Stimulated activated CD4-positive, alpha-beta T cell treated with anti-CD3 and anti-CD28 coated beads, Interleukin-15, amount 100 ng/mL, for 48 hours (primary cell): Measurements from ENCODE around the gene RALGPS1.

Experiments used
- DNase-seq, 2 donors: peaks; one replicate each; pipeline ENCODE4 v3.0.0-alpha.2; 2020; ENCODE audit warnings: low read depth in 2 of 2

The RALGPS1 gene

DNA sequence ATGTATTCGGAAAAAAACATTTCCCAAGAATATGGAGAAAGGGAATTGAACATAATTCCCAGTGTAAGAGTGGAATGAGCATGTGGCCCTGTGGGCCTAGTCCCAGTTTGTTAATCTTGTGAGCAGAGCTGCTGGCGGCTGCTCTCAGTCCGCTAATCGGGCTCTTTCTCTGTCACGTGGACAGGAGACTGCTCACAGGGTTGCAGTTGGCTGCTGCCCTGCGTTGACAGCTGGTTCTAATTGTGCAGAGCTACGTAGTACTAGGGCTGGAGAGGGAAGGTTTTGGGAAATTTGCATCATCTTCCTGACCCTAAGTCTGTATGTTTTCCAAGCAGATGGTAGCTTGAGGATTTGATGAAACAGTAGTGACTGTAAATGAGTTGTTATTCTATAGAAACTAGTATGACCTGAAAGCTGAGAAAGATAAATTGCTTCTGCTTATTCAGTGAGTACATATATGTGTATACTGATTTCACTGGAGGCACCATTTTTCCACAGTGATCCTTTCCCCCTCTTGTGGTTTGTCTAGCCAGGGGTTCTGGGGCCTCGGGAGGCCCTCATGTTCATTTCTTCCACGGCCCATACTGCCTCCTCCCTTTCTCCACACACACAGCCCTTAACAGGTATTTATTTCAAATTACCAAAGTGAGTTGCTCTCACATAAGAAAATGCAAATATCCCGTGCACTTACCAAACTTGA lies 107.2 kb downstream of the RALGPS1 start:
- no peak for DNase-seq

DNA sequence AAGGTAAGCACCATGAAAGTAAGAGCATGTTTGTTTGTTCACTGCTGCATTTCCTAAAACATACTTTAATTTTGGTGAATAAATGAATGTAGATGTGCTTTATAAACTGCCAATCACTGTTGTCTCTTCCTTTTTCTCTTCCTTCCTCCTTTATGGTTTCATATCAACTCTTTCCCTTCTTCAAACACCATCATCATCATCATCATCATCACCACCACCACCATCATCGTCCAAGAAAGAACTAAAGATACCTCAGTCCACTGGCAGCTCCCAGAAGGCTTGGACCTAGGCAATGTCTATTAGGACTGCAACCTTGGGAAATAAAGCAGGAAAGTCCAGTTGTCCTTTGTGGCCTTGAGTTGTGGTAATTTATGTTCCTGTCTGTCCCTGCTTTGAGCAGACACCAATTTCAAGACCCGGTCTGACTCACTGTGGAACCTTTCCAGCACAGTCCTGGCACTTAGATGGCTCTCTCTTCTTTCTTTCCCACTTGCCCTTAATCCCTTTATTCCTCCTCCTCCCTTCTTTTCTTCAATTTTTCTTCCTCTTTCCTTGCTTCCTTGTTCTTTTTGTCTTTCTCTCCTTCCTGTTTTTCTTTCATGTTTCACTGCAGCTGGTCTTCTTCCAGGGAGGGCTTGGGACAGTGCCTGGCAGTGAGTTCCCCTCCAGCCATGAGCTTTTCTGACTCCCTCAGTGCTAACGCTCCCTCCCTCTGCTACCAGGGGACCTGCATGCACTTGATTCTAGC lies 108.5 kb downstream of the RALGPS1 start:
- DNase-seq, result no peak

DNA sequence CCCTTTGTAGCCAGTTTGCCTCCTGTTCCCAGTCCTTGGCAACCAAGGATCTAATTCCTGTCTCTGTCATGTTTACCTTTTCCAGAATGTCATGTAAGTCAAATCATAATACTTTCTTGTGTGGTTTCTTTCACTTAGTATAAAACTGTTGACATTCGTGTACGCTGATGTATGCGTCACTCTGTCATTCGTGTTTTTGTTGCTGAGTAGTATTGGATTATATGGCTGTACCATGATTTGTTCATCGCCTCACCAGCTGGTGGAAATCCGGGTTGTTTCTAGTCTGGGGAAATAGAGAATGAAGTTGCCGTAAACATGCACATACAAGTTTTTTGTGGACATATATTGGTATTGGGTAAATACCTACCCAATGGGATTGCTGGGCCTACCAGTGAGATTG lies 110.5 kb downstream of the RALGPS1 start:
- no peak for DNase-seq

DNA sequence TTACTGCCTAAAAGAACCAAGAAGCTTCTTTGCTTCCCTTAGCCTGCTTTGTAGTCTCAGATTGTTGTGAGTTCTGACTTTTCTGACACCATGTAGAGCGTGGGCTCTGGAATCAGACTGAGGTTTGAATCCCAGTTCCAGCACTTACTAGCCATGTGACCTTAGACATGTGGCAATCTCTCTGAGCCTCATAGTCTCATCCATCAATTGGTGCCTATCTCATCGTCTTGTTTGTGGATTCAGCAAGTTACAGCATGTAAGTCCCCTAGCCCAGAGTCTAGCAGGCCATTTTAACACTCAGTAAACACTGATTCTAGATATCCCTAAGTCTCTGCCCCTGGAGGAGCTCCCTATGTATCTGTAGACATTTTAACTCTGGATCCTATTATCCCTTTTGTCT lies 113.1 kb downstream of the RALGPS1 start:
- DNase-seq, result no peak

DNA sequence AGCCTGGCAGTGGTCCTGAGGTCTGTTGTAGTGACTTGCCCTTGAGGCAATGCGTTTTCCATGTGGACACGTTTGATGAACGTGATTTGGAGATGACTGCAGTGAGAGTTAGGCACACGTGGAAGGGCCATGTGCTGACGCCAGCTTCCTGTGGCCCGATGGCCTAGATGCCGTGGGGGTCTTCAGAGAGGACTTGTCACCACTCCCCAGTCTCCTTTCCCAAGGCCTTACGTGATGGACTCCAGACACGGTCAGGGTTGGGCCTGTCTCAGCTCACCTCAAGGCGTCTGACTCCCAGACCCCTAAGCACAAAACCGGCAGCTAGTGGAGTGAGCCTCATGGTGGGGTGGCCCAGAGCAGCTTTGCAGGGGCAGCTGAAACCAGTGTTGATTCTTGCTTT lies 115.0 kb downstream of the RALGPS1 start:
- DNase-seq, result no peak

DNA sequence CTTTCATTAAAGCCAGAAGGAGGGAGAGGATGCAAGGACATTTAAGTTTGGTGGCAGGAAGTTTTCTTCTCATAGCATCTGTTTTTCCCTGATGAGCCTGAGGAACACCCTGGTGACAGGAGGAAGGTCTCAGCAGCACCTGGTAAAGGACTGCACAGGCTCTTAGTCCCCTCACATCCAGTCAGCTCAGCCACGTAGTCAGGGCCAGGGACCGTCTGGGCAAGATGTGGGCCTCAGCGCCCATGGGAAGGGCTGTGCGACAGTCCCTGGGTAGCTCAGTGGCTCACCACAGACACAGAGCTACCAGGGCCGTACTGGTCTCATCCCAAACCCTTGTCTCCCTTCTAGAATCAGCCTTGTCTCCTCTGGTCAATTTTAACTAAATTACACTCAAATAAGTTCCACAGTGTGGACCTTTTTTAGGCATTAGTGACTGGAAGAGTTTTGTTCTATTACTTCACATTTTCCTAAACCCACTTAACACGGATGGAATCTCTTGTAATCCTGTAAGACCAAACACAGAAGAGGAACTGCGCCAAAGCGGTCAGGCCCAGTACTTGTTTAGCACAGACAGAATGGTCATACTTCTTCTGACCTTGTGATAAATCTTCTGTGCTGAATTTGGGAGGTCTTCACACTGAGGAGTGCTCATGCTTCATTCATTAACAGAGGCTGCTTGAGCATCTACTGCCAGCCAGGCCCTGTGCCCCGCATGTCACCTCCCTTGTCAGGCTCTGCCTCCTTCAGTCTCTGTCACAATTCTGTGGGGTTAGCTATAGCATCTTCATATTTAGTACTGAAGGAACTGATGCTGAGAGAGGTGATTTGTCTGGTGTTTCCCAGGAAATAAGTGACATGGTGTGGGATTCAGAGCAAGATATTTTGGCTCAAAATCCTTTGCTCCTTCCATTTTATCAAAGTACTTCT lies 116.5 kb downstream of the RALGPS1 start:
- DNase-seq, result no peak

DNA sequence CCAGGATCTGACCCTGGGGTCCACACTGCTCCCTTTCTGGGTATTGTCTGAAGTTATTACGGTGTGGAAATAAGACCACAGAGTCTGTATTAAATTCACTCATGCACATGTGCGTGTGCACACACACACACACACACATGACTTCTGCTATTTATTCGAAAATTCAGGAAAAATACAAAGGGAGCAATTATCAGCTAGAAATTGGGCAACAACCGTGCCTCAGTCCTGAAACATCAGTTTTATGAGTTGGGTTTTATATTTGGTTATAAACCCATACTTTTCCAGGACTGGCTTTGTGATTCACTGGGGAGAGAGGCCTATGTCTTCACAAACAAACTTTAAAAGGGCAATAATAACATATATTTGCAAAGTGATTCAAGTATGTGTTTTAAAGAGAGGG lies 117.7 kb downstream of the RALGPS1 start:
- no peak for DNase-seq

DNA sequence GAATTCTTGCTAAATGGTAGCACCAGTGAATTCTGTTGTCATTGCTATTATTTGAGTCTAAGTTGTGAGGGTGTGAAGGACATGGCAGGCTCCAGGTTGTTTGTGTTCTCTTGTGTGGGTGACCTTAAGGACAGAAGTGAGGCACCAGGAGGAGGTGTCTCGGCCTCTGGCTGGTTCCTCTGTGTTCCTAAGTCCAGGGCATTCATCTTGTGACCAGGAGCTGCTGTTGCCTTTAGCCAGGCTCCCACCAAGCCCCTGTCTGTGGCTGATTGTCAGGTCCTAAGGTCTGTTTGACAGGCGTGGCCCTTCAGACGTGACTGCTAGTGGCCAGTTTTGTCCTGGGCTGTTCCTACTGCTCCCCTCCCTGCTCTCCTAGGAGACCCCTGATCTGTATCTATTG lies 118.5 kb downstream of the RALGPS1 start:
- DNase-seq, result no peak

DNA sequence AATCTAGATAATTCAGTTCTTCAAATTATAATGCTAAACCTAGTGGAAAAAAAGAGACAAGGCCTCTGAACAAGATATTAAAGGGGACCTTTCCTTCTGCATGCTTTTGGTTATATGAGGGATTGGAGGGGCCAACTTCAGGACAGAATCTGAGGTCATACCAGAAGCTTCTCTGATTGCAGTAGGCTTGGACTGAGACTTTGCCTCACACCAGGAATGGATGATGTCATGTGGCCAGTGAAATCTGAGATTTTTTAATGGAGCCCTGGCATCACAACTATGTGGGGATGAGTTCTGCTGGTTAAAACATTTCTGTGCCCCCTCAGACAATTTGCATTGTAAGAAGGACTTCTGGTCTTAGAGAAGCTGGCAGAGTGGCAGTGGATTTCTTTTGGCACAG lies 119.2 kb downstream of the RALGPS1 start:
- DNase-seq, result no peak

DNA sequence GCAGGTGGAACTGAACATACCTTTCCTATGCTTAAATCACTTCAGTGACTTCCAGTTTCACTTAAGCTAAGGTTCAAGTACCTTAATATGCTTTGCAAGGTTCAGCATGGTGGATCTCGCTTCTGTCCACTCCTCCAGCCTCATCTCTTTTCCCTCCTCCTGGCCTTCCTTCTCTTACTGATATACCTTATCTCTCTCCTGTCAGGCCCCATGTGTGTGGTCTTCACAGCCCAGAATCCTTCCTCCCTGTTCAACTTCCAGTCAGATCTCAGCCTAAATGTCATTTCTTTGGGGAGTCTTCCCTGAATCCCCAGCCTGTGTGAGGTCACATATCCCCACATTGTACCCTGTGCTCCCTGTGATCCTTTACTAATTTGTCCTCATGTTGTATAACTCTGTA lies 120.1 kb downstream of the RALGPS1 start:
- no peak for DNase-seq

DNA sequence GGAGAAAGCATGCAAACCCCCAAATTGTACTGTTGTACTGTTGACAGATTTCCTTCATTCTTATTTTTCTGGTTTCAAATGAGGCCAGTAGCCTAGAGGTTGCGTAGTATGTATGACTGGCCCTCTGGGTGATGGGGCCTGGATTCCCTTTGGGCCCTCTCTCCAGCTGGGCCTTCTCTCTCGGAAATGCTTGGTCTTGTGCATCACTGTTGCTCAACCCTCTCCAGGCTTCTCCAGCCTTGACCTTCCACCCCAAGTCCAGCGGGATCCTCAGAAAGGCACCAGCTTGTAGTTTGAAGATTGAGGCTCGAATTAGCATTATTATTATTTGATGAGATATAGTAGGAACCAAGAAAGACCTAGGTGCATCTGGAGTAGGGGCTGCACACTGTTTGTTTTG lies 120.8 kb downstream of the RALGPS1 start:
- DNase-seq, result no peak

DNA sequence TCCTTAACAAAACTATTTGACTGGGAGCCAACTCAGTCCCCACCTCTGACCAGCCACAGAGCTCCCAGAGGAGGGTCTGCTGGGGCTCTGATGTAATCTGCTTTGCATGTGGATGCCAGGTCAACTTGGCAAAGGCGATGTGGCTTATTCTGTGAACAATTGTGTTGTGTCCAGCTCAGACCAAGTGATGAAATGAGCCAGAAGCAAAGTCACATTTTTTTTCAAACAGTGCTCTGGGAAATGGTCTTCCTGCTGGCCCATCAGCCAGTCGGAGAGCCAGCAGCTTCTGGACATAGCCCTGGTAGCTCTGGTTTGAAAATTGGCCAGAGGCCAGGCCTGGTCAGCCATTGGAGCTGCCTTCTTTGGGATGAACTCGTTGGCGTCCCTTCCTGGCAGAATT lies 121.4 kb downstream of the RALGPS1 start:
- DNase-seq, result no peak

DNA sequence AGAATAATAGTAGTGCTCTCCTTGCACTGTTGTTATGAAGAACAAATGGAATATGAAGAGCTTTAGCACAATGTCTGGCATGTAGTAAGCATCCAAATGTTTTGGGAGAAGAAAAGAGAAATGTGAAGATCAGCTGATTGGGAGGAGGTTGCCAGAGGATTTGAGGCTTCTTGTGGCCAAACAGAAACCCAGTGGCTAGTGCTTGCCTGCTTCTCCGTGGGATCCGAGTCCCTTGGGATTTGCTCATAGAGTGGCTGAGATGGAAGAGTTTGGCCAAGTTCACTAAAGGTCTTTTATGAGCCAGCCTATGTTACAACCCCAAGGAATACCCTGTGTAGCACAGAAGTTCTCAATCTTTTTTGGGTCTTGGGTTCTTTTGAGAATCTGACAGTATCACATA lies 121.9 kb downstream of the RALGPS1 start:
- no peak for DNase-seq

DNA sequence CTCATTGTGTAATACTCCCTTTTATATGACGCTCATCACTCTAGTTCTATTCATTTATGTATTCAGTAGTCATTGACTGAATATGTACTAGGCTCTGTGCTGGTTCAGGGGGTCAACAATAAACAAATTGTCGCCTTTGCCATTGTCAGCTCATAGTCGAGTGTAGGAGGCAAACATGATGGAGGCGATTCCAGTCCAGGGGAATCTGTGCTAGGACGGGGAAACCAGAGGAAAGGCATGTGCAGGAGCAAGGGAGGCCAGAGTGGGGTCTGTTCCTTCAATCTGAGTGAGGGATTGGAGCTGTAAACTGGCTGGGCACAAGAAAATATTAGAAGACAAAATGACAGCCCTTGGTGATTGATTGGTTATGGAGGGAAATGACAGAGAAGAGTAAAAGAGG lies 123.9 kb downstream of the RALGPS1 start:
- no peak for DNase-seq

DNA sequence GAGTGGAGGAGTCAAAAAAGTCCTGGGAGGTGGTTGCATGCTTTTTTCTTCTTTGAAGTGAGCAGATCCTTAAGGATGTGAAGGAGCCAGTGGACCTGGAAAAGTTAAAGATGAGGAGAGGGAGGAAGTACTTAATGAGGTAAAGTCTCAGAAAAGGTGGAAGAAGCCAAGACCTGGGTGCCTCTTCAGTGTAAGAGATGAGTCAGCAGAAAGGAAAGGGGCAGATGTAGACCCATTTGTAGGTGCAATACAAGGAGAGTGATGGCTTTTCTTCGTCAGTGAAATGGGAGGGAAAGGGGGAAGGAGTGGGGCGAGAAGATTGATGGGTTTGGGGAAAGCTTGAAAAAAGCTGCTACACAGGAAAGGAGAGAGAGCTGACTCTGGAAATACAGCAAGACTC lies 124.9 kb downstream of the RALGPS1 start:
- DNase-seq, result no peak

DNA sequence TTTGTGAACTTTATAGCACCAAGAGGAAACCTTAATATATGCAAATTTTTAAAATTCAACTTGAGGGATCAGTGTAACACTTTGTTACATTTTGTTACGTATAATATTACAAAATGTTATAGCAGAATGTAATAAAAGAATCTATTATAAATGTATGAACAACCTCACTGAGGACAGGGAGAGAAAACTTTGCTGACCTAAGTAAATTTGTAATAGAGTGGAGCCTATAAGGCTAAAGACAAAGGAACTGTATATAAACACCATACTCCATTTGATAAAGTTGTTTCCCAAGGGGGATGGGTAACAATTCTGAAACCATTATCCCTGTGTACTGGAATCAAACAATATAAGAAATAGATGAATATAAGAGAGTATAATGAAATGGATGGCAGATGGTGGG lies 130.6 kb downstream of the RALGPS1 start:
- DNase-seq, result no peak

DNA sequence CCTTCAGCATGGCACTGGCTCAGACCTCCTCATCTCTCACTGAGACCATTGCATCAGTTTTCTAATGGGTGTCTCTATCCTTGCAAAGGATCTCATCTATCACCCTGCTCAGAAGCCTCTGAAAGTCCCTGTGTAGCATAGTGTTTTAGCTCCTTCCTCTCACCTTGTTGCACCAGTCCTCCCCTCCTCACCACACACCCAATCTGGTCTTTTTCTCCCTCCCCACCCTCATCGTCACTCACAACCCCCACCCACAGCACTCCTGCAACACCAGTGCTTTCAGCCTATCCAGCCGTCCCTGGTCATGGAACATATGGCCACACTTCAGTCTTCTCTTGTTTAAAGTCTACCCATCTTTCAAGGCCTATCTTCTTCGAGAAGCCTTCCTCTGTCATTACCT lies 133.4 kb downstream of the RALGPS1 start:
- DNase-seq, result no peak

DNA sequence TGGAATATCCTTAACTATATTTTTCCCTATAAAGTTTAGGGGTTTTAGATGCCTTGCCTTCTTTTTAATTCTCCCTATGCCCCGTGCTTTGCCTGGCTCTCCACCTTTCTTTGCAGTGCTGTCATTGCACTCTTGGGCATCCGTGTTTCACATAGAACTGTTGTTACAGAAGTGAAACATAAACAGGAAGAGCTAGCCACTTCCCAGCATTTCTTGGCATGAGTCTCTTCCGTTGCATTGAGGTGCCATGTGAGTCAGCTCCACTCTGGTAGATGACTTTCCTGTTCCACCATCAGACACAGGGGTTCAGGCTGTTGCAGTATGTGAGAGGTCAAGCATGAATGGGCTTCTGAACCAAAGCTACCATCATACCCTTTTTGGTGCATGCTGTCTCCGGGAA lies 134.5 kb downstream of the RALGPS1 start:
- peak; percentile 2 to 22 for DNase-seq

DNA sequence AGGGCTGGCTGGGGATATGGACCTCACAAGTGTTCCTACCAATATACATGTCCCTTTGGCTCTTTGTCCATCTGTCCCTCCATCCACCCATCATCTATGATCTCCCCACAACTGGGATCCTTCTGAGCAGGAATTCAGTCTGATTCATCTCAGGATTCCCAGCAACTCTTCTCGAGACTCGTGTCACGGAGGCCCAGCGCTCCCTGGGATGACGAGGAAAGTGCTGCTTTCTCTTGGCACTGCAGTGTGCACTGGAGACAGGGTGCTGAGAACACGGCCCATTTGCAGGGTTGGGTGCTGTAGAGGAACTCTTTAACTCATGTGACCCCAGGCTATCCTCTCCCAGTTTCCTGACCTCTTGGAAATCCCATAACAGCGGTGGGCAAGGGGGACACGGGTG lies 135.0 kb downstream of the RALGPS1 start:
- no peak for DNase-seq

DNA sequence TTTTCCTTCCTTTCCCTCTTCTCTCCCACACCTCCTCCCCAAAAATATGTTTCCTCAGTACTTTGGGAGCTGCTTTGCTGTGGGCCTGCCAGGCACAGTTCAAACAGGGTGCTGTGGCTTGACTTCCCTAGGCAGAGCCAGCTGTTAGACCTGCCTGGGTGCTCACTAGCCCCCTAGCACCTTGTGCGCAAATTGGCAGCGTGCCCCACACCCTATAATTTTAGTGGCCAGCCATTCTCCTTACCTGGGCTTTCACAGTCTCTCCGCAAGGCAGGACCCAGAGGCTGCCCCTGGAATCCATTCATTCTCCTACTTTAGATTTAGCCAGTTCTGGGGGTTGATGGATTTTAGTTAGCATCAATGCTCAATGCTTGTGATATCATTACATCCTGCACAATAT lies 135.6 kb downstream of the RALGPS1 start:
- DNase-seq, result no peak

DNA sequence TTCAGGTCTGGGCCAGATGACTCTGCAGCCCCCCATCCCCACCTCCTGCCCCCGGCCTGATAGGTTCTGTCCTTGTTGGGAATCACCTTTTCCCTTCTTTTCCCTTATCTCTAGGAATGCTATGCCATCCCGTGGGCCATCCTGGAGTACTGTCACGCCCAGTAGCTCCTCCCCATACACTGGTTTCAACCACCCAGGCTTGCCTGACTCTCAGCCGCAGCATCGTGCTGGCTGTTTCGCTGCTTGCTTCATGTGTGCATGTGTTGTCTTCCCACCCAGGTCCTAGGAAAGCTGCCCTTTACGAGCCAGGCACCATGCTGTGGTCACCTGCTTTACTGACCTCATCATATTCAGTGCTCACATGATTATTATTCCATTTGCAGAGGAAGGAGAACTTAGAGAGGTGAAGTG lies 136.0 kb downstream of the RALGPS1 start:
- DNase-seq, result no peak

DNA sequence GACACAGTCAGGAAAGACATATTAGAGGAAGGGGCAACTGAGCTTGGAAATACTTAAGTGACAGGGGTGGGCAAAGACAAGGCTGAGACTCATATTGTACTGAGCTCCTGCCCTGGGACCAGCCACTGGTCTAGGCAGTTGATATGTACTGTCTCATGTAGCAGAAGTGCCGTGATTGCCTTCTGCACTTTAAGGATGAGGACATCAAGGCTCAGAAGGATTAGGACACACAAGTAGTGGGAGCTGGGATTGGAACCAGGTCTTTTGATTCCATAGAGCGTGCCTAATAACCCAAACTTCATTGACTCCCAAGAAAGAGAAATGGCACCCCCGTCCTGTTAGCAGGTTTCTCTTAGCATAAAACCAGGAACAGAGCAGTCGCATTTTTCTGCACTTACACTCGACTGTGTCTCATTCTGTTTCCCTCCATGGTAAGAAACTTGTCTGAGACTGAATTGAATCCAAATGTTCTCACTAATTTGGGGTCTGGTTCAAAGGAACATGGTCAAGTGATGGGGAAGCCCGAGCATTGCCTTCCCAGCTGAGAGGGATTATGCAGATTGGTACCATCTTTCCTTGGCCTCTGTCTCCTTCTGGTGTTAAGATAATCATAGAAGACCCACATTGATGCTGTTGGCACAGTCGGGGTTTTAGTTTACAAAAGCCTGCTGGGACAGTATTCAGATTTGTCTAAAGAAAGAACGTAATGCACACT lies 137.5 kb downstream of the RALGPS1 start:
- DNase-seq, result no peak
